Measurements from ENCODE around the gene SLC25A24.
A peak's percentile ranks its signal among the peaks of the same experiment; 100 is the strongest.
"Not testable (repeated sequence)": the region's sequence is repeated elsewhere in the genome, so short reads cannot be mapped to it uniquely, and the experiment has no call there.

Gene SLC25A24

DNA sequence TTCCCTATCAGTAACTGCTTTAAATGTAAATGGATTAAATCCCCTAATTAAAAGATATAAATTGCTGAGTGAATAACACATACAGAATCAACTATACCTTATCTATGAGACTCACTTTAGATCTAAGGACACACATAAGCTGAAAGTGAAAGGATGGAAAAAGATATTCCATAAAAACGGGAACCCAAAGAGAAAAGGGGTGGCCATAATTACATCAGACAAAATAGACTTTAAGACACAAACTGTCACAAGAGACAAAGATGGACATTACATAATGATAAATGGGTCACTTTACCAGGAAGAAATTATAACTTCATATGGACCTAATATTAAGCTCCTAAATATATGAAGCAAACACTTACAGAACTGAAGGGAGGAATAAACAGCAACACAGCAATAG, 59.2 kb downstream of the SLC25A24 start:
- no peak for DNase-seq (ENCODE audit: low read depth in 1 of 2, low spot score in 1 of 2)

DNA sequence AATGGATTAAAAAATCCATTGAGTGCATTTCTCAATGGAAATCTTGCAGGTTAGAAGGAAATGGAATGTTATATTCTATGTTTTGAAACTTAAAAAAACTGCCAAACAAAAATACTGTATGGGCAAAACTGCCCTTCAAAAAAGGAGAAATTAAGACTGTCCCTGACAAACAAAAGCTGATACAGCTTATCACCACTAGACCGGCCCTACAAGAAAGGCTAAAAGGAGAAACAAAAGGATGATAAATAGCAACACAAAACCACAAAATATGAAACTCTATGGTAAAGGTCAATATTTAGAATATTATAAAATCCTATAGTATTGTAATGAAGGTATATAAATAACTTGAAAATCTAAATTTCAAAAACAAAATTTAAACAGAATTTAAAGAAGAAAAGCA, 60.0 kb downstream of the SLC25A24 start:
- DNase-seq (ENCODE audit: low read depth in 1 of 2, low spot score in 1 of 2) = no peak

DNA sequence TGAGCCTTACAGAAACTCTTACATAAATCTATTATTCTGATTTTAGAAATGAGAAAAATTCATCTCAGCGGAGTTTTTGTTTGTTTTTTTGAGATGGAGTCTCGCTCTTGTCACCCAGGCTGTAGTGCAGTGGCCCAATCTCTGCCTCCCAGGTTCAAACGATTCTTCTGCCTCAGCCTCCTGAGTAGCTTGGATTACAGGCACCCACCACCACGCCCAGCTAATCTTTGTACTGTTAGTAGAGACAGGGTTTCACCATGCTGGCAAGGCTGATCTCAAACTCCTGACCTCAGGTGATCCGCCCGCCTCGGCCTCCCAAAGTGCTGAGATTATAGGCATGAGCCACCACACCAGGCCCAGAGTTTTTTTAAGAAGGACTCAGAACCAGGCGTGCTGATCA, 60.6 kb downstream of the SLC25A24 start:
- not testable (repeated sequence) for DNase-seq (ENCODE audit: low read depth in 1 of 2, low spot score in 1 of 2)

DNA sequence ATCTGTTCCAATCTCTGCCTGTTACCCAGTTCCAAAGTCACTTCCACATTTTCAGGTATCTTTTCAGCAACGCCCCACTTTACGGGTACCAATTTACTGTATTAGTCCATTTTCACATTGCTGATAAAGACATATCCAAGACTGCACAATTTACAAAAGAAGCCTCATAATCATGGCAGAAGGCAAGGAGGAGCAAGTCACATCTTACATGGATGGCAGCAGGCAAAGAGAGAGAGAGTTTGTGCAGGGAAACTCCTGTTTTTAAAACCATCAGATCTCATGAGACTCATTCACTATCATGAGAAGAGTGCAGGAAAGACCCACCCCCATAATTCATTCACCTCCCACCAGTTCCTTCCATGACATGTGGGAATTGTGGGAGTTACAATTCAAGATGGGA, 67.0 kb downstream of the SLC25A24 start:
- DNase-seq (ENCODE audit: low read depth in 1 of 2, low spot score in 1 of 2) = not testable (repeated sequence)

DNA sequence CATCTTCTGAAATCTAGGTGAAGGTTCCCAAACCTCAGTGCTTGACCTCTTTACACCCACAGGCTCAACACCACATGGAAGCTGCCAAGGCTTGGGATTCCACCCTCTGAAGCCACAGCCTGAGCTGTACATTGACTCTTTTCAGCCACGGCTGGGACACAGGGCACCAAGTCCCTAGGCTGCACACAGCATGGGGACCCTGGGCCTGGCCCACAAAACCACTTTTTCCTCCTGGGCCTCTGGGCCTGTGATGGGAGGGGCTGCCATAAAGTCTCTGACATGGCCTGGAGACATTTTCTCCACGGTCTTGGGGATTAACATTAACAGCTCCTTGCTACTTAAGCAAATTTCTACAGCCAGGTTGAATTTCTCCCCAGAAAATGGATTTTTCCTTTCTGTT, 67.8 kb downstream of the SLC25A24 start:
- DNase-seq (ENCODE audit: low read depth in 1 of 2, low spot score in 1 of 2) = not testable (repeated sequence)

DNA sequence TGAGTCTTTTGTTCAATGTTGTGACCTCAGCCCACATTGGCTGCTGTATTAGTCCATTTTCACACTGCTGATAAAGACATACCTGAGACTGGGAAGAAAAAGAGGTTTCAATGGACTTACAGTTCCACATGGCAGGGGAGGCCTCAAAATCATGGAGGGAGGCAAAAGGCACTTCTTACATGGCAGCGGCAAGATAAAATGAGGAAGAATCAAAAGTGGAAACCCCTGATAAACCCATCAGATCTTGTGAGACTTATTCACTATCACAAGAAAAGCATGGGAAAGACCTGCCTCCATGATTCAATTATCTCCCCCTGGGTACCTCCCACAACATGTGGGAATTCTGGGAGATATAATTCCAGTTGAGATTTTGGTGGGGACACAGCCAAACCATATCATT, 68.9 kb downstream of the SLC25A24 start:
- not testable (repeated sequence) for DNase-seq (ENCODE audit: low read depth in 1 of 2, low spot score in 1 of 2)

DNA sequence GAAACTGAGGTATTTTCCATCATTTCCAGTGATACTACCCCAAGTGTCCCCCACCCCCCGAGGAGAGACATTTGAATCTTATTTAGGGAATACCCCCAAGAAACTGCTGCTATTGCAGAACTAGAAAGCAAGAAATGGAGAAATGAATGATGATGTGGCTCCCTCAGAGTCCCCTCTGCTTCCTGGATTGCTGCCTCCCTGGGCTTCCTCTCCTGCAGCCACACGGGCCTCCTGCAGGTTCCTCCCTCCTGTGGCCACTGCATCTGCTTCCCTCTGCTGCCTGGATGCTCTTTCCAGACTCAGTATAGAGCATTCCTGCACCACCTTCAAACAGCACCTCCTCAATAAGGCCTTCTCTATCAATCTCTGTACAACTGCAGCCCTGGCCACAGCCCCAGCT, 69.3 kb downstream of the SLC25A24 start:
- DNase-seq (ENCODE audit: low read depth in 1 of 2, low spot score in 1 of 2) = no peak

DNA sequence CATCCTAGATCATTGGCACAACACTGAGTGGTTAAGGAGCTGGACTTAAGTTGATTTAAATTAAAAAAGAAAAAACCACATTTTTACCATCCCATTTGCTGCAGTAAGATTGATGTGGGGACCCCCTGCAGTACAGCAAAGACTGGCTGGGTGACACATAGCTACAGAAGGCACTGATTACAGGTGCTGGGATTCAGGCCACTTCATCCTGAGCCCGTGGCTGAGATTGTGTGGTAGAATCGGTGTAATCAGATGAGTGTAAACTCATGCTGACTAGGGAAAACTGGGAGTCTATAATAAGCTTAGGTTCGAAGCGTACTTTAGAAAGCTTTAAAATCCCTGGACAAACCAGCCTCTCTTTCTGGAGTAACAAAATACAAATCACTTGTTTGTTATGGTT, 70.1 kb downstream of the SLC25A24 start:
- DNase-seq (ENCODE audit: low read depth in 1 of 2, low spot score in 1 of 2) = no peak

DNA sequence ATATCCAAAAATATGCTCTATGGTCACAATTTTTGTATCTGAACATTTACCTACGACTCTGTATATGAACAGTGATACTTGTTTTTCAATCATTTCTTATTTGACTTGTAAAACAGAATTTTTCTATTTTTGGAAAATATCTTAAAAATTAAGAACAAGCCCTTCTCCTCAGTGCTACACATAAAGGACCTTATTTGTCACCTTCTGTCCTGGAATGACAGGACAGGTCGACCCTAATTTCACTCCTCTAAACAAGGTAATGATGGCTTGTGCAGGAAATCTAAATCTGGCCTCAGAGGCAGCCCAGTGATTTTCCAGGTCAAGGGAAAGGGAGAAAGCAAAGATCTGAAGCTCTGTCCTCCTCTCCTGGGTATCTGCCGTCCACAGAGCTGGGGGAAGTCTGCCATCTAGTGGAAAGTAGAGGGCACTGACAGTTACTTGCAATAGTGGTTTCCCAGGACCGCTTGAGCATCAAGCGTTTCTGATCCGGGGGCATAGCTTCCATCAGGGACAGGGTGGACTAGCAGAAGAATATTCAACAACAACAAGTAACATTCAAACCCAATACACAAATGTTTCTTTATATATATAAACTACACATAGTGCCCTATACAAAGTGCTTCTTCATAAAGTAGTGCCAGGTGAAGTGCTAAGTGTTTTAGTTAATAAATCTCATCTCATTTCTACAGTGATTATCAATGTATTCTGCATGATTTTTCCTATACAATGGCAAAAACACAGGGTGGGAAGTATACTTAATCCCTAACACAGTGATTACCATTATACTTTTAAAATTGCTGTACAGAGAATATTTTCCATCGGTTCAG, 74.6 kb downstream of the SLC25A24 start:
- DNase-seq (ENCODE audit: low read depth in 1 of 2, low spot score in 1 of 2) = peak; percentile 39 to 68

DNA sequence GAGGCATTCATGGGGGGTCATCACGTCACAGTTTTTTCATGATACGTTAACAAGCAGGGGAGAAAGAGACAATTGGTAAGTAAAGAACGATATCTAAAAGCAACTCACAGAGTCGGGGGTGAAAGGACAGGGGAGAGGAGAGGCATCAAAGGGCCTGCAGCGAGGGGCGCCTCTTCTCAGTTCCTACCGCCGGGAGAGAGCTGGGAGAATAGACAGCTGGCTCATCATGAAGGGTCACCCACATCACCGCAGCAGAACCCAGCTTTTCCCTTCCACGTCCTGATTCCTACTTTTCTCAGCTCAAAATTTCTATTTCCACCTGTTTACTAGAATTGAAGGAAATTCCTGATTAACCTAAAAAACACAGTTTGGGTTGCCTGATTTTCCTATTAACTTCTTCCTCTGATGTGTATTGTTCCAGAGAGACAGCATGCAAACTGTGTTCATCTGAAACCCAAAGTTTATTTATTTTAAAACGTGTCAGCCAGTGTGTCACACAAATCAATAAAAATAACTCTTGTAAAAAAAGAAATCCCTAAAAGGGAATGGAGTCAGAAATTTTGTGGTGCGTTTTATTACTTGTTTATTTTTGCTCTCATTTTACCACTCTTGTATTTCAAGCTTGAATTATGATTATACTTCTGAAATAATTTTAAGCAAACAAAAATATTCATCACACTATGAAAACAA, 75.4 kb downstream of the SLC25A24 start:
- no peak for DNase-seq (ENCODE audit: low read depth in 1 of 2, low spot score in 1 of 2)

DNA sequence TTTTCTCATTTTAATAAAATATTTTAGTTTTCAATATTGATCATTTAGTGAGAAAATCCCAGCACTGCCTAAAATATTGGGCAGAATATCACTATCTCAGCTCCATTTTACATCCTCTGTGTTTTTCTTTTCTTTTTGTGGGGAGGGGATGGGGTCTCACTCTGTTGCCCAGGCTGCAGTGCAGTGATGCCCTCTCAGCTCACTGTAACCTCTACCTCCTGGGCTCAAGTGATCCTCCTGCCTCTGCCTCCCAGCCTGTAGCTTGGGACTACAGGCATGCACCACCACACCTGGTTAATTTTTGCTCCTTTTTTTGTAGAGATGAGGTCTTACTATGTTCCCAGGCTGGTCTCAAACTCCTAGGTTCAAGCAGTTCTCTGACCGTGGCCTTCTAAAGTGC, 76.1 kb downstream of the SLC25A24 start:
- DNase-seq (ENCODE audit: low read depth in 1 of 2, low spot score in 1 of 2) = no peak

DNA sequence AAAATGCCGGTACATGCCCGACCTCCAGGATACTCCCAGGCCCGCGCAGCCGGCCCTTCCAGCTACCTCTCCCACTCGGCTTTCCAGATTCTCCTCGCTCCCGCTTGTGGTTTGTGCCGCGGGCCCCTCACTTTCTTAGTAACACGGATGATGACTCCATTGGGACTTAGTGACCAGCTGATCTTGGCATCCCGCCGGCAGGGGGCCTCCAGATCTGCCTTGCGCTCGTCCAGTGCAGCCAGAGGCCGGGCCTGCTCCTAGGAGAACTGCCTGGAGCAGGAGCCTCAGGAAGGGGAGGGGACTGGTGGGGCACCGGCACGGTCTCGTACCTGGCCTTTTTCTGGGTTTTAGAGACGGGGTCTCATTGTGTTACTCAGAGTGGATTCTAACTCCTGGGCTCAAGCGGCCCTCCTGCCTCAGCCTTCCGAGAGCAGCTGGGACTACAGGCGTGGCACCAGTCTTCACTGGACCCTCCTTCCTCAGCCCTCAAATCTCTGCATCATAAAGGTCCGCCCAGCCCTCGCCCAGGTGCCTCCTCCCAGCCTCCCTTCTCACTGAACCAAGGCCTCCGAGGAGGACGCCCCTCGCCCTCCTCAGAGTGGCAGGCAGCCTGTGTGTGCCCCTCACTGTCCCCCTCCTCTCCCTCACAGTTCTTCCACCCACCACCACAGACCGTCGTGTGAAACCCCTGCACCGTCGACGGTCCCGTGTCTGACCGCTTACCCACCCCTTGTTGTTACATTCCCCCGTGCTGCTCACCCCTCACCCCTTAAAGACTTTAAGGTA, 78.6 kb downstream of the SLC25A24 start:
- no peak for DNase-seq (ENCODE audit: low read depth in 1 of 2, low spot score in 1 of 2)

DNA sequence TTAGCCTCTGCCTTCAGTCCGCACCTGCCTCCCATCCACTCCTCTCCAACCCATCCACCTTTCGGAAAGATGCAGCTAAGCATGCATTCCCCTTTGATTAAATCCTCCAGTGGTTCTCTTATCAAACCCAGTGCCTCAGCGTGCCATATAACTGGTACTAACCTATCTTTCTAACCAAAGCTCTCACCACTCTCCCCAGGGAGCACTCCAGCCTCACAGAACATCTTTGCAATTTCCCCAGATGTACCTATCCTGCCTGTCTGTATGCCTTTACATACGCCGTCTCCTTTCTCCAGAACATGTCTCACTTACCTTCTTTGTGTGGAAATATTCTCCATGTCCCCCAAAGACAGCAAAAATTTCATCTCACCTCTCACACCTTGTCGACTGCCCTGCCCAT, 80.0 kb downstream of the SLC25A24 start:
- no peak for DNase-seq (ENCODE audit: low read depth in 1 of 2, low spot score in 1 of 2)

DNA sequence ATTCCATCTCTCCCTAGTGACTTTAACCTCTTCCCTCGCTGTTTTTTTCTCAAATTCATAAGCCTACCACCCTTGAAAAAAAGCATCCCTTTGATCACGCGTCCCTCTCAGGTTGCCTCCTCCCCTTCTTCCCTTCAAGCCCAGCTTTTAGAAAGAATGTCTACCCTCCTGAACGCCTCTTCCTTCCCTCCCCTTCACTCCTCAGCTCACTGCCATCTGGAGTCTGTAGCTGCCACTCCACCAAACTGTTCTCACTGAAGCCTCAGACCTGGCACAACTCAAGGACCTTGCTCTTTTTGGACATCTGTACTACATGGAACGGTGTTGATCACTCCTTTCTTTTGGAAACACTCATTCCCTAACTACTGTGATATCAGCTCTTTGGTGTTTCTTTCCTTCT, 80.6 kb downstream of the SLC25A24 start:
- DNase-seq (ENCODE audit: low read depth in 1 of 2, low spot score in 1 of 2) = no peak

DNA sequence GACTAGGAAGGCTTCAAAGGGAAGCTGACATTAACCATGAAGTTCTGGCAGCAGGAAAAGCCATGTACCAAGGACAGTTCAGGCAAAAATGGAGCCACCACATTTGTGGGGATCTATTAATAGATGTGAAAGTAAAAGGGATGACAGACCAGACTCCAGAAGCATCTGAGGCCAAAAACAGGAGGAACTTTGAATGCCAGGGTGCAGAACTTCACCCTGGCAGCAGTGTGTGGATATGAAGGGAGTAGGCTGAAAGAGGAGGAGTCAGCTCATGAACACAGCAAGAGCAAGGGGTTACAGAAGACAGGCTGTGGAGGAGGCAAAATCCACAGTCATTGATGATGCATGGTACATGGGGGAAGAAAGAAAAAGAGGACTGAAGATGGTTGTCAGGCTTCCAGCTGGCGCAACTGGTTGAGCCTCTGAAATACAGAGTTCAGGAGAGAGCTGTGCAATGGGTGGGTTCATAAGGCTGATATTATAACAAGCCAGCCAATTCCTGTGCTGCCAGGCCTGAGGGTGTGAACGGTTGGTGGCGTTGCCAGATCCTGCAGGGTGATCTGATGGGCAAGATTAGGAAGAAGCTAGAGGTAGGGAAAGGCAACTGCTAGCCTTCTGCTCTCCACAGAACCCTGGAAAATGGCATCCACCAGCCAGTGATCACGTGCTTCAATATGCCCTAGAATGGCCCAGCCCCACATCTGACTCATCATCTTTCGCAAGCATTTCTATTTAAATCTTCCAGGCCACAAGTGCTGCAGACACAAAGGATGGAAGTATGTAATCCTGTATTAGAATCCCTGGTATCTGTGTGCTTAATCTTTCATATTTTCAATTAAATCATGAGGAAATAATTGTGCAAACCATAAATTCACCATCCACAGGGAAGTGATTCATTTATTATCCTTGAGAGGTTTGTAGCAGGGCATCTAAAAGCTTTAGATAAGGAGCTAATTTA, 81.9 kb downstream of the SLC25A24 start:
- no peak for DNase-seq (ENCODE audit: low read depth in 1 of 2, low spot score in 1 of 2)

DNA sequence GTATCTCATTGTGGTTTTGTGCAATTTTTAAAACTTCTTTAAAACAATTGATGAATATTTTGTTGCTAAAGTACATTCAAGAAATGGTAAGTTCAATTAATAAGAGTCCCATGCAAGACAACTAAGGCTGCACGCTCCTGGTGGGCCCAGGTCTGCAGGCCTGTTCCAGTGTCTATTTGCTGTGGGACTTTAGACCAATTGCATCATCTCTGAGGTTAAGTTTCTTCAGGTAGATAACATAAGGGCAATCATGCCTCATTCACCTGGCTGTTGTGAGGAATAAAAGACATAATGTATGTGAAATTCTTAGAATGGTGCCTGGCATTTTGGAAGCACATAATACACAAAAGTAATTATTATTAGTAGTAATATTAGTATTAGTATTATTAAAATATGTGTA, 82.9 kb downstream of the SLC25A24 start:
- DNase-seq (ENCODE audit: low read depth in 1 of 2, low spot score in 1 of 2) = no peak

DNA sequence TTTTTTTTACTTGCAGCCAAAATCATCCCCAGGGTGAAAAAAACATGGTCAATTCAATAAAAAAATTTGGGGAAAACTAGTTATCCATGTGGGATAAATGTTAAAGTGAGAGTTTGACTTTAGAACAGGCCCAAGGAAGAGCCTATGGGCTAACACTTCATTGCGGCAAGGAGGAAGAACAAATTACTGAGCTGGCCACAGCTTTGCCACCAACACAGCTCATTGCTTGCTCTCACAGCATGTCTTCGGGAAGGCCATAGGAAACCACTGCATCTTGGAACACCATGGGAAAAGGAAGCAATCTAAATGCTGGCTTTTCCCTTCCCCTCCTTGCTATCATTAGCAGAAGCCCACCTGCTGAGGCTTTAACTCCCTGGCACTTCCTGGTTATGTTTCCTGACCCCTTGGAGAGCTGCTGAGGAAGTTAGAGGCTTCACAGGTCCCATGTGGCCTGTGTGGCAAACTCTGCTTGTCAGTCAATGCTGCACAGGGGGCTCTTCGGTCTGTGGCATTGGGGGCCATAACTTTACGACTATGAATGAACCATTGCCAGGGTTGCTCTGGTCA, 86.0 kb downstream of the SLC25A24 start:
- DNase-seq (ENCODE audit: low read depth in 1 of 2, low spot score in 1 of 2) = no peak

DNA sequence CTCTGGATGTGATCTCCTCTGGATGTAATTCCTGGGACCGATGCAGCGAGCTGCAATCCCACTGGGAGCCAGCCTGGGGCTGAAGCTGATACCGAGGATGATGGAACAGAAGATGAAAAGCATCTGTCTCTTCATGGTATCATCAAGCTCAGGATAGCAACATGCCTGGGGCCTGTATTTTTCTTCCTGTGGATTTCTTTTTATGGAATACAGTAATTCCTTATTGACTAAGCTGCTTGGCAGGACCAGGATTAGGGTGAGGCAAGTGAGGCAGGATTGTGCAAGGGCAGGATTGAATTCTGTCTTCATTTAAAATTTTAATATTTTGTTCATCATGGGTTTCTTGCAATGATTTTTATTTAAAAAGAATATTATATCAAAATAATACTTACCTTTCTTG, 86.6 kb downstream of the SLC25A24 start:
- no peak for DNase-seq (ENCODE audit: low read depth in 1 of 2, low spot score in 1 of 2)

DNA sequence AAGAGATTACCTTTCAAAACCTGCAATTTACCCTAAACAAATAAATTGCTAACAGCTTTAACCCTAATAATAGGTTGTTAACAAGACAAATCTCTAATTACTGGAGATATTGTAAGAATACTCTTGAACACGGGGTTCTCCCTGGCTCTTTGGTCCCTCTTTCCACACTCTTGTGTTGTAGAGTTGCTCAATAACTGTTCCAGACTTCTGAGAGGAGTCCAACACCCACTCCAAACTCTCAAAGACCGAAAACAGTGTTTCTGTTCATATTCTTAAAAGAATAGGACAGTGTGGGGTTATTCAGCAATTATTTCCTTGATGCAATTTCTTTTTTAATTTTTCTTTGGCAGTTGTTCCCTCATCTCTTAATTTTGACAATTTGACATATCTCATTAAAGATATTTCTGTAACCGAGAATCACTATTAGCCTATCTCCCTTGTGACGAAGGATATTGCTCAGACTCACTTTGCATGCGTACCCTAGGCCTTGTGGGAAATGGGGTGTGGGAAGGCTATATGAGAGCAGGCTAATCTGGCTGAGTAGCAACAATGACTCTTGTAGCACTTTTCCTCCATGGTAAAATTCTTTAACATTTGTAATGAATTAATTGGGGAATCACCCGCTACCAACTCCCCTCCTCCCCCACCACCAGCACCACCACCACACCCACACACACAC, 90.7 kb downstream of the SLC25A24 start:
- no peak for DNase-seq (ENCODE audit: low read depth in 1 of 2, low spot score in 1 of 2)

DNA sequence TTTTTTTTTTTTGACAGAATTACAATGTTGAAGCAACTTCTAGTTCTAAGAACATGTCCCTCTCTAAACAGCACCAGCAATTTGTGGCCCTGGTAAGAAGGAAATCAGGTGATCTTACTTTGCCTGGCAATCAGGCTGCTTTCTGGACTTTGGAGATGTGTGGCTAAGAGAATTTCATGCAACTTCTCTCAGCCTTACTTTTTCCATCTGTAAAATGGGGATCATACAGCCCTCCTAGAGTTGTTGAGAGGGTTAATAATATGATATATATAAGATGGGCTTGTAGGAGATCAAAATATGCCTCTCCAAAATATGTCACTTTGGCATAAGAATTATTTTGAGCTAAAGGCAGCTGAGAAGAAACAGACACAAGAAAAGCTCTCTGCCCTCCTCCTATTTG, 92.0 kb downstream of the SLC25A24 start:
- DNase-seq (ENCODE audit: low read depth in 1 of 2, low spot score in 1 of 2) = no peak
